Measurements from ENCODE around the gene SH3RF2.

Gene SH3RF2

DNA sequence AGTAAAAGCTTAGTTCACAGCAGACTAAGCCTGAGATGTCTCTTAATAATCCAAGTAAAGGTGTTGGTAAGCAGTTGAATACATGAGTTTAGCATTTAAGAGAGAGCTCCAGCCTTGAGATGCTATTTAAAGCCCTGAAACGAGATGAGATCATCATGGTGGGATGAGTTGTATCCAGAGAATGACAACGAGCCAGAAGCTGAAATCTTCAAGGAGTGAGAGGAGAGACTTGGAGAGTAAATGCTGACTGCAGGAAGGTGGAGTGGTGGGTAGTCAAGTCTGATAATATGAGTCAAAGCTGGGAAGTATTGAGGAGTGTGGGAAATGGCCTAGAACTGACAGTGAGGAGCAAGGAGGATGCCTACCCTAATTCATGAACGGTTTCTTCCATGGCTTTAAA, 115.3 kb downstream of the SH3RF2 start:
- no peak overlapping the region for H3K27ac Mint-ChIP-seq (ENCODE audit: low read depth)
- no peaks in the 10 kb centered on the region for H3K36me3 Mint-ChIP-seq (ENCODE audit: insufficient read depth)
- no peaks in the 10 kb centered on the region for H3K27me3 Mint-ChIP-seq
- H3K4me3 Mint-ChIP-seq, result no peak overlapping the region
- DNase-seq (ENCODE audit: low spot score in 2 of 2) (no peak), ATAC-seq (replicated peaks; ENCODE audit: extremely low read depth, poor library complexity, severe bottlenecking) (no peak)
- H3K9me3 Mint-ChIP-seq, result no peaks in the 10 kb centered on the region
- H3K4me1 Mint-ChIP-seq, result no peaks in the 10 kb centered on the region

DNA sequence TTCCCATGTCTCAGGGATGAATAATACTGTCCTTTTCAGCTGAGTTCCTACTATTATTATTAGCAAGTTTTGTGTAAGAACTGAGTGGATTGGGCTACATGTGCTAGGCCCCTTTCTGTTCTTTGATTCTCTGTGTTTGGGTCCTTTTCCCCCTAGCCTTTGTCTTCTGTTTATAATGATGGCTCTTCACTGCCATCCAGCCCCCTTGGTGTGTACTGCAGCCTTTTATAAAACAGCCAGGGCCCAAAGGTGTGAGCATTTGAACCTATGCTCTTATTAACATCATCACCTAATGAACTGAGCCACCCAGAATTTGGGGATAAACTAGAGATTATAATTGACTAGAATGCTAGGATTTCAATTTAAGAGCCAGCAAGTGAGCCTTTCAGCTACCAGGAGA, 116.4 kb downstream of the SH3RF2 start:
- Mint-ChIP-seq H3K27ac (ENCODE audit: low read depth) (no peak overlapping the region), H3K9me3 (no peaks in the 10 kb centered on the region), H3K4me1 (no peaks in the 10 kb centered on the region), H3K36me3 (ENCODE audit: insufficient read depth) (no peaks in the 10 kb centered on the region), H3K4me3 (no peak overlapping the region), H3K27me3 (no peaks in the 10 kb centered on the region)
- ATAC-seq (replicated peaks; ENCODE audit: extremely low read depth, poor library complexity, severe bottlenecking) (no peak), DNase-seq (ENCODE audit: low spot score in 2 of 2) (no peak)

DNA sequence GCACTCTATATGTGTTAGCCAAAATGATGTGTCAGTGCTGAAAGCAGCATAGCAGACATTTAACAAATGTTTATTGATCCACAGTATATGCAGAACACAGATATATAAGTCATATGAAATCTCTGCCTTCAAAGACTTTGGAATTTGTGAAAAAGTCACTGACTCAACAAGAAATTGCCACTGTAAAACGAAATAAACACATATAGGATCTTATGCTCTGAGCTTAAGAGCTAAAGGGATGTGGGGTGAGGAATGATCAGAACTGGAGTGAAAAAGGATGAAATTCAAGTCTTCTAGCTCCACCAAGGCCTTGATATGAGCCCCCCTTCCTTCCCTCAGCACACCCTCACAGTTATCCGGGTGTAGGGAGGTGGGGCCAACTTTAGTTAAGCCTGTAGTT, 119.1 kb downstream of the SH3RF2 start:
- Mint-ChIP-seq H3K4me1 (no peaks in the 10 kb centered on the region), H3K27ac (ENCODE audit: low read depth) (no peak overlapping the region), H3K4me3 (no peak overlapping the region), H3K27me3 (no peaks in the 10 kb centered on the region), H3K9me3 (no peaks in the 10 kb centered on the region), H3K36me3 (ENCODE audit: insufficient read depth) (no peaks in the 10 kb centered on the region)
- ATAC-seq (replicated peaks; ENCODE audit: extremely low read depth, poor library complexity, severe bottlenecking) (no peak), DNase-seq (ENCODE audit: low spot score in 2 of 2) (no peak)

DNA sequence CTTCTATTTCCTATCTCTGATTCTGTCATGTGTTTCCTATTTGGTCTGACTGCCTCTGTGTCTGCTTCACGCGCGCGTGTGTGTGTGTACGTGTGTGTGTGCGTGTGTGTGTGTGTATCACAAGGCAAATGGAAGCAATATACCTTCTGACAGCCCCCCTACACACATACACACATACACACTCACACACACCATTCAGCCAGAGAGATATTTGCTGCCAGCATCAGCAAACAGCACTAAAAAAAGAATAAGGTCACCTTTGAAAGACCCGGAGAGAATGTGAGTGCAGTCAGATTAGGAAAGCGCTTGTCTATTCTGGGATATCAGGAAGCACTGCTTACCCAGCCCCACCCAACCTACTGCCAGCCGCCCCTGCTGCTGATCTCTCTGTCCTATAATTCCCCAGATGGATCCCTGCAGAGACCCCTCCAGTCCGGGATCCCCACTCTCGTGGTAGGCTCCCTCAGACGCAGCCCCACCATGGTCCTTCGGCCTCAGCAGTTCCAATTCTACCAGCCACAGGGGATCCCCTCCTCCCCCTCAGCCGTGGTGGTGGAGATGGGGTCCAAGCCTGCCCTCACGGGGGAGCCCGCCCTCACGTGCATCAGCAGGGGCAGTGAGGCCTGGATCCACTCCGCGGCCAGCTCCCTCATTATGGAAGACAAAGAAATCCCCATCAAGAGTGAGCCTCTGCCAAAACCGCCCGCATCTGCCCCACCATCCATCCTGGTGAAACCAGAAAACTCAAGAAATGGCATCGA, 123.3 kb downstream of the SH3RF2 start:
- Mint-ChIP-seq H3K27me3 (no peaks in the 10 kb centered on the region), H3K9me3 (no peaks in the 10 kb centered on the region), H3K4me1 (no peaks in the 10 kb centered on the region), H3K27ac (ENCODE audit: low read depth) (no peak overlapping the region), H3K4me3 (no peak overlapping the region), H3K36me3 (ENCODE audit: insufficient read depth) (no peaks in the 10 kb centered on the region)
- no peak for DNase-seq (ENCODE audit: low spot score in 2 of 2)
- no peak for ATAC-seq (replicated peaks; ENCODE audit: extremely low read depth, poor library complexity, severe bottlenecking)

DNA sequence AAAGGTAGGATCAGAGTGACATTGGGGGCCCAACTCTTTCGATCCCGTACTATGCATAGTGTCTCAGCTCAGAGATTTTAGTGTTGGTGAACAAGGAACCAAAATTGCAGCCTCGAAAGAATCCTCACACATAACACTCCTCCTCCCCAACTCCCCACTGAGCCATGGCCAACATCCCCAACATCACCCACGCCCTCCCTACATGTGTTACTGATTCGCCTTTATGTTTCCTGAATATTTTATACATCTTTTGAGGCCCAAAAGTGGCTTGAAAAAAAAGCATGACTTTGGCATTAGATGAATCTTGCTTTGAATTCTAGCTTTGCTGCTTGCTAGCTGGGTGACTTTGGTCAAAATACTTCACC, 123.8 kb downstream of the SH3RF2 start:
- no peaks in the 10 kb centered on the region for H3K27me3 Mint-ChIP-seq
- DNase-seq (ENCODE audit: low spot score in 2 of 2) (no peak), ATAC-seq (replicated peaks; ENCODE audit: extremely low read depth, poor library complexity, severe bottlenecking) (no peak)
- H3K4me1 Mint-ChIP-seq, result no peaks in the 10 kb centered on the region
- no peaks in the 10 kb centered on the region for H3K9me3 Mint-ChIP-seq
- H3K4me3 Mint-ChIP-seq, result no peak overlapping the region
- no peaks in the 10 kb centered on the region for H3K36me3 Mint-ChIP-seq (ENCODE audit: insufficient read depth)
- no peak overlapping the region for H3K27ac Mint-ChIP-seq (ENCODE audit: low read depth)

DNA sequence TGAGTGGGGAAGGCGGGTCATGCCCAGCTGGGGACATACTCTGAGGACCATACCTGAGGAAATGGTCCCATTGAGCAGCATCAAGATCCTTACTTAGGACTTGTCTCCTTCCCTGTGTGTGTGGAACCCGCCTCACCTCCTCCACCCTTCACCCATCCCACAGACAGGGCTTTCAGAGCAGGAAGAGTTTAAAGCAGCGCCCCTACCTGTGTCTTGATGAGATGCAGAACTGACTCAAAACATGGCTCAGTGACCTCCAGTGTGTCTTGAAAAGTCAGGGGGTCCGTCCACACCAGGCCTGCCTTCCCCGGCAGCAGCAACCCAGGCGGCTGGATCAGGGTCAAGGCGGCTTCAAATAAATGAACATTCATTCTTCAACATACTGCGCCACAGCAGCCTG, 130.6 kb downstream of the SH3RF2 start:
- no peaks in the 10 kb centered on the region for H3K9me3 Mint-ChIP-seq
- no peak for ATAC-seq (replicated peaks; ENCODE audit: extremely low read depth, poor library complexity, severe bottlenecking)
- no peak overlapping the region for H3K4me3 Mint-ChIP-seq
- no peaks in the 10 kb centered on the region for H3K4me1 Mint-ChIP-seq
- no peaks in the 10 kb centered on the region for H3K27me3 Mint-ChIP-seq
- DNase-seq (ENCODE audit: low spot score in 2 of 2), result no peak
- no peak overlapping the region for H3K27ac Mint-ChIP-seq (ENCODE audit: low read depth)
- H3K36me3 Mint-ChIP-seq (ENCODE audit: insufficient read depth), result no peaks in the 10 kb centered on the region

DNA sequence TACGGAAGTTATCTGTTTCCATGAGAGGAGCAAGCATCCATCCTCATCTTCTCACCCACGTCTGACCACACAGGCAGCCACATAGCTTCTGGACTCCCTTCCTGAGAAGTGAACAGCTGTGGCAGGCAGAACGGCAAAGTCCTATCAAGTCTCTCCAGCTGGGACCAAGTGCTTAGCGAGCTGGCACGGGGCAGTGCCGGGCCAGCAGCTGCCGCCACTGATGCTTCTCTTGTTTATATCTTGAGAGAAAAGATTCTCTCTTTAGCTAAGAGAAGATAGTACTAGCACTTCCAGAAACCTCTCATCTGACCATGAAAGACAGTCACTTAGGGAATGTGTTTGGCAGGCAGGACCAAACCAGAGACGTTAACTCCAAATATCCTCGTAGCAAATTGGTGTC, 131.8 kb downstream of the SH3RF2 start:
- DNase-seq (ENCODE audit: low spot score in 2 of 2) (no peak), ATAC-seq (replicated peaks; ENCODE audit: extremely low read depth, poor library complexity, severe bottlenecking) (no peak)
- H3K27ac Mint-ChIP-seq (ENCODE audit: low read depth), result no peak overlapping the region
- no peaks in the 10 kb centered on the region for H3K4me1 Mint-ChIP-seq
- H3K27me3 Mint-ChIP-seq, result no peaks in the 10 kb centered on the region
- H3K36me3 Mint-ChIP-seq (ENCODE audit: insufficient read depth), result no peaks in the 10 kb centered on the region
- no peak overlapping the region for H3K4me3 Mint-ChIP-seq
- no peaks in the 10 kb centered on the region for H3K9me3 Mint-ChIP-seq

DNA sequence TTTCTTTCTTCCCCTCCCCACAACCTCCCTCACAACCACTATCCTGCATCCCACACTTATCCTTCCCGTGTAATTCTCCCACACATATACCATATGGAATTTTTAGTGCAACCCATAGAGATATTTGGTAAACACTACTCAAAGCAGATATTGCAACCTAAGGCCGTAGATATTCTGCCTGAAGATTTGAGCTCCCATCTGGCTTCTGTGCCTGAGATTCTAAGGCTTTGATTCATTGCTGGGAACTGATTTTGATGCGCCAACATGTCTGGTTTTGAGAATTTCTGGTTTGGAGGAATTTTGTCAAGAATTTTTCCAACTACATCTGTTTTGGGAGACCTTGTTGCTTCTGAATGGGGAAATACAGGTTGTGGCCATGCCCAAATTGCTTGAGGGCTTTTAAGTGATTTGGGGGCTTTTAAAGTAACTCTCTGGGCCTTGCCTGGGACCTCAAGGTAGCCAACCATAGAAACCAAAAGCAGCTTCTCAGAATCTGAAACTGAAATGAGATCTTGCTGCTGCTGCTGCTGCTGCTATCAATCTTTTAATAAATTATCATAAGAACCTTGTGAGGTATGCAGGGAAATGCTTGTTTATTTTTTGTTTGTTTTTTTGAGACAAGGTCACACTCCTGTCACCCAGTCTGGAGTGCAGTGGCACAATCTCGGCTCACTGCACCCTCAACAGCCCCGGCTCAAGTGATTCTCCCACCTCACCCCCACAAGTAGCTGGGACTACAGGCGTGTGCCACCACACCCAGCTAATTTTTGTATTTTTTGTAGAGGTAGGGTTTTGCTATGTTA, 132.8 kb downstream of the SH3RF2 start:
- Mint-ChIP-seq H3K4me3 (no peak overlapping the region), H3K36me3 (ENCODE audit: insufficient read depth) (no peaks in the 10 kb centered on the region), H3K27ac (ENCODE audit: low read depth) (no peak overlapping the region), H3K27me3 (no peaks in the 10 kb centered on the region), H3K9me3 (no peaks in the 10 kb centered on the region), H3K4me1 (no peaks in the 10 kb centered on the region)
- DNase-seq (ENCODE audit: low spot score in 2 of 2), result no peak
- no peak for ATAC-seq (replicated peaks; ENCODE audit: extremely low read depth, poor library complexity, severe bottlenecking)

DNA sequence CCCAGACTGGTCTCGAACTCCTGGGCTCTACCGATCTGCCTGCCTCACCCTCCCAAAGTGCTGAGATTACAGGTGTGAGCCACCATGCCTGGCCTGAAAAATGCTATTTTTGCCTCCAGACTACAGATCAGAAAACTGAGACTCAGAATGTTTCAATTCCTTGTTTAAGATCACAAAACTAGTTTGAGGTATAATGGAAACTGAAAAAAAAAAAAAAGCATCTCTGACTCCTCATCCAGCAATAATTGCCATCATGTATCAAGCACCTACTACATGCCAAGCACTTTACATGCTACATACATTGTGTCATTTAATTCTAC, 133.4 kb downstream of the SH3RF2 start:
- ATAC-seq (replicated peaks; ENCODE audit: extremely low read depth, poor library complexity, severe bottlenecking) (no peak), DNase-seq (ENCODE audit: low spot score in 2 of 2) (no peak)
- no peaks in the 10 kb centered on the region for H3K36me3 Mint-ChIP-seq (ENCODE audit: insufficient read depth)
- H3K9me3 Mint-ChIP-seq, result no peaks in the 10 kb centered on the region
- H3K27me3 Mint-ChIP-seq, result no peaks in the 10 kb centered on the region
- no peaks in the 10 kb centered on the region for H3K4me1 Mint-ChIP-seq
- no peak overlapping the region for H3K4me3 Mint-ChIP-seq
- H3K27ac Mint-ChIP-seq (ENCODE audit: low read depth), result no peak overlapping the region

DNA sequence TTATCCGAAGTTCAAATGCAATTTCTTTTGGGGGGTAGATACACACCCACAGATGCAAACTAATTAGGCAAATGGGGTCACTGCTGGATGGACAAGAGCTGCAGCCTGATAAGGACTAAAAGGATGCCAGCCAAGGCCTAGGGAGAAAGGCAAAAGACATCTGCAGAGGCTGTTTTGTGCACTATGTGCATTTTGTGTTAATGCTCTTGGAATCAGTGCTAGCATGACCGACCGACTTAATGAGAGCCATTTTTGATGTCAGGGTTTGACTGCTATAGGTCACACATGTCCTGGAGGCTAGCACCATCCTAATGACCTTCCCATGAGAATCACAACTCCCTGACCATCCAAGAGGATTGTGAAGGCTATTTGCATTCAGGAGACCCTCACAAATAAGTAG, 134.4 kb downstream of the SH3RF2 start:
- Mint-ChIP-seq H3K27ac (ENCODE audit: low read depth) (no peak overlapping the region), H3K9me3 (no peaks in the 10 kb centered on the region), H3K4me3 (no peak overlapping the region), H3K4me1 (no peaks in the 10 kb centered on the region), H3K27me3 (no peaks in the 10 kb centered on the region), H3K36me3 (ENCODE audit: insufficient read depth) (no peaks in the 10 kb centered on the region)
- ATAC-seq (replicated peaks; ENCODE audit: extremely low read depth, poor library complexity, severe bottlenecking) (no peak), DNase-seq (ENCODE audit: low spot score in 2 of 2) (no peak)

DNA sequence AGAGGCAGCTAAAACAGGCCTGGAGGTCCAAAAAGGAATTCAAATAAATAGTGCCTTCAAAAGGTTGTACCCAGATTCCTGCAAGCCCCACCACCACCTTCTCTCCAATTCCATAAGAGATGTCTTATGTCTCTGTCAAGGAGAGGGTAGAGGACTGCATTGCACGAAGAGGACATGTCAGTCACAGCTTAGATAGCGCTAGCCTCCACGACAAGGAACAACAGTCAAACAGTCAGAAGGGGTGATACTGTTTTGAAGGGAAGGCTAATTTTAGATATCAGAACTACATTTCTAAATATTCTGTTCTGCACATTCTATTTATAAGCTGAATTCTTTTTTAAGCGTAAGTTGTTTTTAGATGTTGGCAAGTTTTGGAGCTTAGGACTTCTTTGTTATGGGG, 134.8 kb downstream of the SH3RF2 start:
- Mint-ChIP-seq H3K27me3 (no peaks in the 10 kb centered on the region), H3K9me3 (no peaks in the 10 kb centered on the region), H3K4me1 (no peaks in the 10 kb centered on the region), H3K27ac (ENCODE audit: low read depth) (no peak overlapping the region), H3K4me3 (no peak overlapping the region), H3K36me3 (ENCODE audit: insufficient read depth) (no peaks in the 10 kb centered on the region)
- ATAC-seq (replicated peaks; ENCODE audit: extremely low read depth, poor library complexity, severe bottlenecking) (no peak), DNase-seq (ENCODE audit: low spot score in 2 of 2) (no peak)

DNA sequence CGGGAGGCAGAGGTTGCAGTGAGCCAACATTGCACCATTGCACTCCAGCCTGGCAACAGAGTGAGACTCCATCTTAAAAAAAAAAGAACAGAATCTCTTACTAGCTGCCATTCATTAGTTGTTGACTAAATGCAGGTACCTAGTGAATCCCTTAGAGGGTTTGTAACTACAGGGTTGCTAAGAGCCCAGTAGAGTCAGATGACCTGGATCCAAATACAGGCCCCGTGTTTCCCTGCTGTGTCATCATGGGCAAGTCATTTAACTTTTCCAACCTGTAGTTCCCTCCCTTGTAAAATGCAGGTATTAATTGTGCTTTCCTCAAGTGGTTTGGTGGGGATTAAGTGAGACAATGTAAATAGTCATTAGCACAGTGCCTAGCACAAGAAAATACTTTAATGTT, 136.2 kb downstream of the SH3RF2 start:
- H3K4me1 Mint-ChIP-seq, result no peaks in the 10 kb centered on the region
- DNase-seq (ENCODE audit: low spot score in 2 of 2) (no peak), ATAC-seq (replicated peaks; ENCODE audit: extremely low read depth, poor library complexity, severe bottlenecking) (no peak)
- no peaks in the 10 kb centered on the region for H3K27me3 Mint-ChIP-seq
- H3K4me3 Mint-ChIP-seq, result no peak overlapping the region
- H3K9me3 Mint-ChIP-seq, result no peaks in the 10 kb centered on the region
- H3K36me3 Mint-ChIP-seq (ENCODE audit: insufficient read depth), result no peaks in the 10 kb centered on the region
- no peak overlapping the region for H3K27ac Mint-ChIP-seq (ENCODE audit: low read depth)

DNA sequence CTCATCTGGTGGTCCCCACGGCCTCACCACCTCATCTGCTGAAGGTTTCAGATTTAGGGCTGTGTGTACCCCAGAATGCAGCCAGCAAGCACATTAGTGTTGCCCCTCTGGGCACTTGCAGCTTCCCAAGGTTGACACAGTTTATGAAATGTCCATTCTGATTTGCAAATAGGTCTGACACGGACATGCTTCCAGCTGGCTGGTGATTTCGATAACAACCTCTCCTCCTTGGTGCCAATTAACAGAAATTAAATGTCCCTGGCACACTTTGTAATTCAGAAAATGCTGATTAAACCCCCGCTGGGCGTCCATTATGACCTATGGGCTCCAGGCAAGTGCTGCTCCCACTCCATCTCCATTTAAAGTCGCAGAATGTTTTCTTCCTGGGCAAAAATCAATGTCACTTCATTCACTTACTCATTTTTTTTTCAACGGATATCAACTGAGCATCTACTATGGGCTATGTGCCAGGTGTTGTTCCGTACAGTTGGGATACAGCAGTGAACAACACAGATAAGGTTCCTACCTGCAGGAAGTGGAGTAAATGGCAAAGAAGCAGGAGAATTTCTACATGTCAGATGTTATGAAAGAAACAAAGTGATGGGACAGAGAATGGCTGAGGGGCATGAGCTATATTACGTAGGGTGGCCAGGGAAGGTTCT, 137.0 kb downstream of the SH3RF2 start:
- no peak for ATAC-seq (replicated peaks; ENCODE audit: extremely low read depth, poor library complexity, severe bottlenecking)
- no peaks in the 10 kb centered on the region for H3K9me3 Mint-ChIP-seq
- H3K4me3 Mint-ChIP-seq, result no peak overlapping the region
- DNase-seq (ENCODE audit: low spot score in 2 of 2), result no peak
- H3K36me3 Mint-ChIP-seq (ENCODE audit: insufficient read depth), result no peaks in the 10 kb centered on the region
- no peaks in the 10 kb centered on the region for H3K27me3 Mint-ChIP-seq
- no peak overlapping the region for H3K27ac Mint-ChIP-seq (ENCODE audit: low read depth)
- H3K4me1 Mint-ChIP-seq, result no peaks in the 10 kb centered on the region
